Karpas-422 (cell line): ENCODE results near the gene NDUFB2. TPM values are rescaled to one million over a fixed set of nuclear protein-coding genes. Genes with fewer than 3 reads are reported as not detected.

ENCODE experiments used
- DNase-seq: peaks from one replicate; pipeline ENCODE4 v3.0.0-alpha.2; 2015
- H2AFZ ChIP-seq: fragments of 200-600 bp; sonication (generic); 2 replicates; pipeline ENCODE4 v1.6.1; 2014; ENCODE audit warnings: antibody characterized with exemption, low read length, mixed read lengths
- H3K27ac ChIP-seq: fragments of 200-600 bp; sonication (generic); 2 replicates; pipeline ENCODE4 v1.5.1; 2014; ENCODE audit warnings: mild to moderate bottlenecking, low read length, moderate library complexity
- H3K27me3 ChIP-seq: fragments of 200-600 bp; sonication (generic); 2 replicates; pipeline ENCODE4 v1.6.1; 2014; ENCODE audit warnings: low read length, mixed read lengths
- H3K36me3 ChIP-seq: fragments of 200-600 bp; sonication (generic); 2 replicates; pipeline ENCODE4 v1.6.1; 2014; ENCODE audit warnings: low read length, mixed read lengths; ENCODE audit not compliant: insufficient read depth
- H3K4me1 ChIP-seq: fragments of 200-600 bp; sonication (generic); 2 replicates; pipeline ENCODE4 v1.6.1; 2014; ENCODE audit warnings: mild to moderate bottlenecking, low read length, mixed read lengths
- H3K4me2 ChIP-seq: fragments of 200-600 bp; sonication (generic); 2 replicates; pipeline ENCODE4 v1.6.1; 2014; ENCODE audit warnings: low read length, low read depth, mild to moderate bottlenecking; ENCODE audit not compliant: poor library complexity, severe bottlenecking
- H3K4me3 ChIP-seq: fragments of 200-600 bp; sonication (generic); 2 replicates; pipeline ENCODE4 v1.5.1; 2014; ENCODE audit warnings: mild to moderate bottlenecking, antibody characterized with exemption, low read length, mixed read lengths
- H3K79me2 ChIP-seq: fragments of 200-600 bp; sonication (generic); 2 replicates; pipeline ENCODE4 v1.6.1; 2014; ENCODE audit warnings: mild to moderate bottlenecking, low read length, mixed read lengths
- H3K9ac ChIP-seq: fragments of 200-600 bp; sonication (generic); 2 replicates; pipeline ENCODE4 v1.6.0; 2014; ENCODE audit warnings: low read length
- H3K9me2 ChIP-seq: fragments of 200-600 bp; sonication (generic), shearing (Covaris generic); replicated peaks from 2 replicates; pipeline ENCODE4 v1.6.0; 2014; ENCODE audit warnings: mild to moderate bottlenecking, low read length, moderate library complexity; ENCODE audit not compliant: insufficient read depth
- H3K9me3 ChIP-seq: fragments of 300-700, 200-600 bp; sonication (generic); 2 replicates; pipeline ENCODE4 v1.6.1; 2014; ENCODE audit warnings: low read length, mixed read lengths
- H4K20me1 ChIP-seq: fragments of 200-600 bp; sonication (generic); 2 replicates; pipeline ENCODE4 v1.6.1; 2014; ENCODE audit warnings: mild to moderate bottlenecking, antibody characterized with exemption, low read length, low read depth; ENCODE audit not compliant: insufficient read depth
- total RNA-seq: library from RNA; depleted of rRNA; stranded (reverse); fragments of >200 nt; shearing (Covaris generic); gene quantifications from 2 replicates; pipeline ENCODE4 v1.2.3, GENCODE V29; 2014; ENCODE audit warnings: low replicate concordance

Gene NDUFB2
- total RNA-seq, 1 experiment from 2014 or later, result 297 TPM

DNA sequence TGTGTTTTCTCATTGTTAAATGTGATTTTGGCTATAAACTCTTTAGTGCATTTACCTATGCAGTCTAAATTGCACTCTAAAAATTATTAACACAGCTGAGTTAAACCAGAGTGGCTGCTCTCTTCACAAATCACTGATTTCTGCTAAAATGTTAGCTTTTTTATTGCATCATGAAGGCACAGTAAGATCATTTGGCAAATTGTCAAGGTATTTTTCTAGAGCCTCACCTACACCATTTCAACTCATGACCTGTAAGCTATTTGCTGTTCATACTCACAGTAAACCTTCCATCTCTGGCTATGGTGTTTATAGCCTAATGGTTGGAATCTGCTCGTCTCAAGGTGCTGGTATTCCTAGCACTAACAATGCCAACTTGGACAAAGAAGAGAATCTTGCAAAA lies 25.7 kb downstream of the NDUFB2 start:
- no peak for DNase-seq
- Histone ChIP-seq H3K9me2 (no peaks in the 10 kb centered on the region), H3K27ac (no peak overlapping the region), H2AFZ (no peak overlapping the region), H3K4me1 (peaks cover 4% of the 10 kb centered on the region; the same call in 1 of the 2 replicates), H4K20me1 (no peaks in the 10 kb centered on the region), H3K79me2 (peaks cover 6% of the 10 kb centered on the region; the same call in 1 of the 2 replicates), H3K36me3 (no peaks in the 10 kb centered on the region; the same call in 1 of the 2 replicates), H3K9me3 (no peaks in the 10 kb centered on the region), H3K4me3 (no peak overlapping the region), H3K9ac (no peak overlapping the region), H3K27me3 (no peaks in the 10 kb centered on the region), H3K4me2 (no peak overlapping the region)

DNA sequence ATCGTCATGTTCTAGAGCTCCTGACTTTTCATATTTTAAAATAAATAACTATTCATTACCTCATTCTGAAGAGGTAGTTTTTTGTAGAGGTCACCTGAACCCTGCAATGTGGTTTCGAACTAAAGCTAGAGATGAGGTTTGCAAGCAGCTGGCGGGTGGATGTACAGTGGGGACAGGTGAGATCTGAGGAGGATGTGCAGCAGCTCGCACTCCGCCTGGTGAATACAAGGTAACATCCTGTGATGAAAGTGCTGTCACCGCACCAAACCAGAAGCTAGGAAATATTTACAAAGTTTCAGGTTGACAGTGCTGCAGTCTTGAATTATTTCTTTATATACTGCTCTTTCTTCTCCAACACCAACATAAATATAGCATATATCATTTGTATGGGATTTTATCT lies 26.5 kb downstream of the NDUFB2 start:
- Histone ChIP-seq H3K9ac (no peak overlapping the region), H2AFZ (no peak overlapping the region), H3K36me3 (no peaks in the 10 kb centered on the region; the same call in 1 of the 2 replicates), H3K4me1 (peaks cover 4% of the 10 kb centered on the region; the same call in 1 of the 2 replicates), H4K20me1 (no peaks in the 10 kb centered on the region), H3K4me3 (no peak overlapping the region), H3K27me3 (no peaks in the 10 kb centered on the region), H3K9me2 (no peaks in the 10 kb centered on the region), H3K79me2 (peaks cover 6% of the 10 kb centered on the region; the same call in 1 of the 2 replicates), H3K27ac (no peak overlapping the region), H3K4me2 (no peak overlapping the region), H3K9me3 (no peaks in the 10 kb centered on the region)
- DNase-seq, result no peak

DNA sequence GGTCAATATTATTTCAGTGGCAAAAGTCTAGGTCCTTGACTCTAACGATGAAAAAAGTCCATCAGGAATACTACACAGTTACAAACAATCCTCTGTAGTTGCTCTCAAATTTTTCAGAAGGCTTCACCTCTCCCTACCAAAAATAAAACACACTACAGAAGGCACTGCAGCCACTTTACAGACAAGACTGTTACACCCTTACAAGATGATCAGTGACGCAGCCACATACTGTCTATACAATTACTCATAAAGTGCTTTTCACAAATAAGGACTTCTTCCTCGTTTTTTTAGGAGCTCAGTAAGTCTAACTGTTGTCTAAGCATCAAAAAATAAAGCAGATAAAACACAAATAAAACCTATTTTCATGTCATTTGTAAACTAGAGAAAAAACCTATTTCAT lies 27.1 kb downstream of the NDUFB2 start:
- Histone ChIP-seq H3K36me3 (no peaks in the 10 kb centered on the region; the same call in 1 of the 2 replicates), H3K79me2 (peaks cover 6% of the 10 kb centered on the region; the same call in 1 of the 2 replicates), H3K27me3 (no peaks in the 10 kb centered on the region), H3K4me2 (no peak overlapping the region), H3K27ac (no peak overlapping the region), H3K9me2 (no peaks in the 10 kb centered on the region), H3K4me1 (peaks cover 4% of the 10 kb centered on the region; the same call in 1 of the 2 replicates), H3K4me3 (no peak overlapping the region), H3K9ac (no peak overlapping the region), H4K20me1 (no peaks in the 10 kb centered on the region), H2AFZ (no peak overlapping the region), H3K9me3 (no peaks in the 10 kb centered on the region)
- DNase-seq, result no peak

DNA sequence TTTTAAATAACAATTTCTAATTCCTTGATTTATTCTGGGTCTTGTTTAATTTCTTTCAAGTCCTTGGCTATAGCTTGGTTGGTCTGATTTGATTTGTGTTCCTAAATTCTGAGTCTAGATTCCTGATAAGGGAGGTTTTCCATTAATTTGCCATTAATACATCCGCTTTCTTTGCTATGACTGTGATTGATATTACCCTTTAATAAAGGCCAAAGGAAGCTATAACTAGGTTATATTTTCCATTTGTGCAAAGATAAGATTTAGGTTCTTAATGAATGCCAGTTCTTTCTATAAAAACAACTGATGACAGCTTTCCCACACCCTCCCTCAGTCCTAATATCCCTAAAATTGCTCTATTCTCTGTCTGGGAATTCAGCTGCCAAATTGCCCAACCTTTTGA lies 28.2 kb downstream of the NDUFB2 start:
- H3K27me3 ChIP-seq, result no peaks in the 10 kb centered on the region
- H2AFZ ChIP-seq, result no peak overlapping the region
- no peaks in the 10 kb centered on the region; the same call in 1 of the 2 replicates for H3K36me3 ChIP-seq
- H3K9me3 ChIP-seq, result no peaks in the 10 kb centered on the region
- H3K4me3 ChIP-seq, result no peak overlapping the region
- no peak overlapping the region for H3K9ac ChIP-seq
- H3K4me1 ChIP-seq, result peaks cover 4% of the 10 kb centered on the region; the same call in 1 of the 2 replicates
- H3K27ac ChIP-seq, result no peak overlapping the region
- H3K4me2 ChIP-seq, result no peak overlapping the region
- DNase-seq, result no peak
- no peaks in the 10 kb centered on the region for H3K9me2 ChIP-seq
- no peaks in the 10 kb centered on the region for H4K20me1 ChIP-seq
- peaks cover 4% of the 10 kb centered on the region; the same call in 1 of the 2 replicates for H3K79me2 ChIP-seq

DNA sequence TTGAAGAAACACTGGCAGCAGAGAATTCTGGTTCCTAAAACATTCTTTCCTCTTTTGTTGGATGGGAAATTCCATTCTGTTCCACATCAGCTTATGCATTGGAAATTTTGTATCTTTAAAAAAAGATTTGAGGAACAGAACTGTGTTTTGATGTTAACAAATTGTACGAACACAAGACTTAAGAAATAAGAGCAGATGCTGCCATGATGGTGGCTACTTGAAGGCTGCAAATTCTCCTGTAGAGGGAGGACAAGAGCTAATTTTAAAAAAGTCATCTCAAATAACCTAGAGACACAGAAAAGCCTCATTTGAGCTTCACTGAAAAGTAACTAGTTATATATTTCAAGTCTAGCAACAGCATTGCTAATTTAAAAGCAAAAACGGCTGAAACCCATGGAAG lies 29.8 kb downstream of the NDUFB2 start:
- no peaks in the 10 kb centered on the region for H4K20me1 ChIP-seq
- no peaks in the 10 kb centered on the region; the same call in 1 of the 2 replicates for H3K79me2 ChIP-seq
- no peak overlapping the region for H3K4me2 ChIP-seq
- no peak overlapping the region for H2AFZ ChIP-seq
- H3K27me3 ChIP-seq, result no peaks in the 10 kb centered on the region
- H3K9ac ChIP-seq, result no peak overlapping the region
- H3K4me3 ChIP-seq, result no peak overlapping the region
- H3K27ac ChIP-seq, result no peak overlapping the region
- H3K9me3 ChIP-seq, result no peaks in the 10 kb centered on the region
- H3K36me3 ChIP-seq, result no peaks in the 10 kb centered on the region; the same call in 1 of the 2 replicates
- peaks cover 4% of the 10 kb centered on the region; the same call in 1 of the 2 replicates for H3K4me1 ChIP-seq
- peak; percentile 71 for DNase-seq
- H3K9me2 ChIP-seq, result no peaks in the 10 kb centered on the region

DNA sequence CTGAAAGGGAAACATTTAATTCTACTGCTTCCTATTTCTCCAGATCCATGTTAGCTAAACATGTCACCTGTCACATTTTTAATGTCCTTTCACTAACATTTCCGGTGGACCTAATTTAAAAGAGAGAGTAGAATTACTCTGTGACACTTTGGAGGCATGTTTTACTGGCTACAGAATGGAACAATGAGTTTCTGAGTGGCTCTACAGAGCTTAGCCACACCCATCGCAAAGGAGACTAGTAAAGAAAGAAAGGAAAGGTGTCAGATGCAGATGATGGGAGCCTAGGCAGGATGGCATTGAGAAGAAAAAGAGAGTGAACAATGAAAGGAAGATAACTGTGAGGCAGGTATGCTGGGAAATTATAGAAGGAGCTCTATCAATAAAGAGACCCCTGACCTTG lies 35.9 kb downstream of the NDUFB2 start:
- Histone ChIP-seq H3K79me2 (peaks cover 5% of the 10 kb centered on the region; the same call in 1 of the 2 replicates), H3K4me2 (no peak overlapping the region), H3K27ac (no peak overlapping the region), H3K36me3 (peaks cover 5% of the 10 kb centered on the region; the same call in 1 of the 2 replicates), H3K27me3 (no peaks in the 10 kb centered on the region), H4K20me1 (no peaks in the 10 kb centered on the region), H3K4me1 (peaks cover 26% of the 10 kb centered on the region), H3K9ac (no peak overlapping the region), H3K9me3 (no peaks in the 10 kb centered on the region), H2AFZ (no peak overlapping the region), H3K9me2 (no peaks in the 10 kb centered on the region), H3K4me3 (no peak overlapping the region)
- no peak for DNase-seq

DNA sequence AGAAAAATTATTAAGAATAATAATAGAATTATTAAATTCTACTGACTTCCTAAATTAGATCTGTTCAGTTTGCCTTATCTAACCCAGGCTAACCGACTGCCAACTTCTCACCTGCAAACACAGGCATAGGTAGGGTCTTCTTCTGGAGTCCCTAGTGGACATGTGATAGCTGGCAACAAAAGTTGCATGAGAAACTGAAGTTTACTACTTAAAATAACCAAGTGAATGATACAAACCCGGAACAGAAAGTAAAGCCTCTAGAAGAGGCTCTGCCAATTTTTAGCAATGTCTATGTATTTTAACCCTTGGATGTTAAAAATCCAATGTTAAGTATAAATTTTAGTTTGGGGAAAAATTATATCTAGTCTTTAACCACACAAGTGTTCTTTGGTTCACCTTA lies 37.6 kb downstream of the NDUFB2 start:
- H3K27ac ChIP-seq, result peak overlapping the region; percentile 59

DNA sequence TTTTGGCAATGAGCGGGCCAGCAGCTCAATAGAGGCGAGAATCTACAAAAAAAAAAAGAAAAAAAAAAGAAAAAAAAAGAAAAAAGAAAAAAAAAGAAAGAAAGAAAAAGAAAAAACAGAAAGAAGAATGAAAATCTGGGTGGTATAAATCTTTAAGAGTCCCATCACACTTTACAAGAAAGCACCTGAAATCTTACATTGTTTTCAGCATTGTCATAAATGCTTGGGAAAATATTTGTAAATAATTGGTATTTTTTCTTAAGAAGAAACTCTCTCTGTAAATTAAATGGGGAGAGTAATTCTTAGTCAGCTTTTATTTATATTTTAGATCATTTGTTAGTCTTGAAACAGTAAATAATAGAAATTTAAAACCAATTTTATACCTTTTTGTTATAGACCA lies 38.2 kb downstream of the NDUFB2 start:
- Histone ChIP-seq H3K9ac (no peak overlapping the region), H3K9me3 (no peaks in the 10 kb centered on the region), H4K20me1 (no peaks in the 10 kb centered on the region), H3K36me3 (peaks cover 13% of the 10 kb centered on the region; the same call in 1 of the 2 replicates), H3K4me2 (peak overlapping the region; percentile 39), H2AFZ (no peak overlapping the region), H3K27me3 (no peaks in the 10 kb centered on the region), H3K79me2 (peaks cover 5% of the 10 kb centered on the region; the same call in 1 of the 2 replicates), H3K4me1 (peaks cover 26% of the 10 kb centered on the region), H3K4me3 (no peak overlapping the region), H3K9me2 (no peaks in the 10 kb centered on the region), H3K27ac (peak overlapping the region; percentile 59)
- DNase-seq, result no peak

More for the DNA sequence above, 37.6 kb downstream of the NDUFB2 start:
- Histone ChIP-seq H3K9me2 (no peaks in the 10 kb centered on the region), H3K9ac (no peak overlapping the region), H3K9me3 (no peaks in the 10 kb centered on the region), H2AFZ (no peak overlapping the region), H3K4me3 (no peak overlapping the region), H3K4me2 (peak overlapping the region; percentile 39), H4K20me1 (no peaks in the 10 kb centered on the region), H3K79me2 (peaks cover 5% of the 10 kb centered on the region; the same call in 1 of the 2 replicates), H3K27me3 (no peaks in the 10 kb centered on the region), H3K36me3 (peaks cover 9% of the 10 kb centered on the region; the same call in 1 of the 2 replicates), H3K4me1 (peaks cover 26% of the 10 kb centered on the region)
- peak; percentile 70 for DNase-seq
